ENCODE data around the gene REG4.
A peak's percentile ranks its signal among the peaks of the same experiment; 100 is the strongest.

REG4 gene

DNA sequence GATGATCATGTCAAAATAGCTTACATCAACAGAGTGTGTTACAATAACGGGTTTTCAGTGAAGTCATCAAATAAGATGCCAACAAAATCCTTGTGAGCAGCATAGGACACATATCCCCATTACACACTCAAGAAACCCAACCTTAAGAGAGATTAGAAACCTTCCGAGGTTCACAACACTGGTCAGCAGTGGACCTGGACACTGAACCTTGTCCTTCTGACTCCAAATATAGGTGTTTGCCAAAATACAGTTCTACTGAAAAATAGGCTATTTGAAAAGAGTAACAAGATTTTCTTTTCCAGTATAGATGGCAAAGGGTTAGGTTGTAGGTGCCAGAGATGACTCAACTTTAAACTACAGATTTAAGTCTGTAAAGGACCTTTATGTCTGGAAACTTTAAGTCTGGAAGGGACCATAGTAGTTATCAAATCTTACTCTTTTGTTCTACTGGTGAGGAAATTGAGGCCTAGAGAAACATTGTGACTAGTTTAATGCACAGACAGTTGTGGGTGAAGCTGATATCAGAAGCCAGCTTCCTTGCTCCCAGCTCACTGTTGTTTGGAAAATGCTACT, 811 bp upstream of the REG4 start:
- ChIA-PET POLR2A (no interaction called here), CTCF (interaction anchor here (1.2 to 1.9 kb wide), 2 partner anchors 11 to 14 kb away, joined by 4 to 6 read pairs; no protein-coding TSS in a partner anchor)
- no peak overlapping the region for H3K27ac ChIP-seq (ENCODE audit: insufficient read depth in 1 of 2, low read depth in 1 of 2, low read length in 2 of 2, poor library complexity in 1 of 2, severe bottlenecking in 2 of 2)
- DNase-seq, result no peak
- no peak overlapping the region for H3K4me3 ChIP-seq (ENCODE audit: control insufficient read depth in 1 of 7, extremely low read depth in 1 of 7, insufficient read depth in 4 of 7, low read depth in 2 of 7, low read length in 6 of 7)
- peaks cover 0 to 3% (median 0%) of the 10 kb centered on the region in 4 experiments for H3K4me1 ChIP-seq (ENCODE audit: control extremely low read depth in 1 of 4, control insufficient read depth in 4 of 4, insufficient read depth in 4 of 4, low read length in 3 of 4)
- H3K36me3 ChIP-seq (ENCODE audit: control insufficient read depth in 4 of 4, insufficient read depth in 4 of 4, low read length in 3 of 4), result no peaks in the 10 kb centered on the region
- WGBS (ENCODE audit: insufficient coverage), result 83% methylated on average over 1 of the region's 2 CpGs
- no peaks in the 10 kb centered on the region for H3K9me3 ChIP-seq (ENCODE audit: control extremely low read depth in 1 of 5, control insufficient read depth in 4 of 5, insufficient read depth in 2 of 5, low read depth in 1 of 5, low read length in 4 of 5)
- H3K27me3 ChIP-seq (replicated peaks in 2 of 5; ENCODE audit: control insufficient read depth in 4 of 5, insufficient read depth in 5 of 5, low read length in 4 of 5), result peaks cover 0 to 5% (median 0%) of the 10 kb centered on the region in 5 experiments

DNA sequence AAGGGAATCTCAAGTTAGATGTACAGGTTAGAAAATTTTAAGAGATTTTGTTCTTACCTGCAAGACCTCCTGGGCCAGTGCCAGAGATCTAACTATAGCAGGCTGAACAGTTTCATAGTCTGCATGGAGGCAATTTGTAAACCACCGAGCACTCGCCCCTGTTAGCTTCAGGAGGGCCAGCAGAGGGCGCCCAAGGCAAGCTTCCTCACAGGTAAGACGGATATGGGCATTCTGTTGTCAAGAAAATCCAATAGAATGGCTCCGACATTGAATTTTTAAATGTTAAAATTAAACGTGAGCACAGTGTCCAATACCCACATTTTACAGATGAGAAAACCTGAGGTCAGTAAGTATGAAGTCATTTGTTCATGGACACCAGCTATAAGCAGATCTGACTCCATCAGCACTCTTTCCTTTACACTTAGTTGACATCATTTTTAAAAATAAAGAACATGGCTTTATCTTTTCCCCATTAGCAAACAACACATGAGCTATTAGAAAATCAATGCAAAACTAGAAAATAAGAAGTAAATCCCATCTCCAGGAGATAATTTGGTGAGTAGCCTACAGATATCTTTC, 2.2 kb downstream of the REG4 start:
- Histone ChIP-seq H3K27me3 (replicated peaks in 2 of 5; ENCODE audit: control insufficient read depth in 4 of 5, insufficient read depth in 5 of 5, low read length in 4 of 5) (peaks cover 0 to 5% (median 0%) of the 10 kb centered on the region in 5 experiments), H3K27ac (ENCODE audit: insufficient read depth in 1 of 2, low read depth in 1 of 2, low read length in 2 of 2, poor library complexity in 1 of 2, severe bottlenecking in 2 of 2) (no peak overlapping the region), H3K9me3 (ENCODE audit: control extremely low read depth in 1 of 5, control insufficient read depth in 4 of 5, insufficient read depth in 2 of 5, low read depth in 1 of 5, low read length in 4 of 5) (no peaks in the 10 kb centered on the region), H3K36me3 (ENCODE audit: control insufficient read depth in 4 of 4, insufficient read depth in 4 of 4, low read length in 3 of 4) (no peaks in the 10 kb centered on the region), H3K4me1 (ENCODE audit: control extremely low read depth in 1 of 4, control insufficient read depth in 4 of 4, insufficient read depth in 4 of 4, low read length in 3 of 4) (peaks cover 0 to 3% (median 0%) of the 10 kb centered on the region in 4 experiments), H3K4me3 (ENCODE audit: control insufficient read depth in 1 of 7, extremely low read depth in 1 of 7, insufficient read depth in 4 of 7, low read depth in 2 of 7, low read length in 6 of 7) (peak overlapping the region in 1 of 7 experiments; percentile 35)
- ChIA-PET POLR2A (no interaction called here), CTCF (interaction anchor here (0.8 to 3.2 kb wide), 21 partner anchors 9 to 188 kb away, joined by 3 to 21 read pairs (median 4); no protein-coding TSS in a partner anchor)
- peak; percentile 67 to 83 (median 81) for DNase-seq
- 0% methylated on average over 6 of the region's 6 CpGs for WGBS (ENCODE audit: insufficient coverage)

DNA sequence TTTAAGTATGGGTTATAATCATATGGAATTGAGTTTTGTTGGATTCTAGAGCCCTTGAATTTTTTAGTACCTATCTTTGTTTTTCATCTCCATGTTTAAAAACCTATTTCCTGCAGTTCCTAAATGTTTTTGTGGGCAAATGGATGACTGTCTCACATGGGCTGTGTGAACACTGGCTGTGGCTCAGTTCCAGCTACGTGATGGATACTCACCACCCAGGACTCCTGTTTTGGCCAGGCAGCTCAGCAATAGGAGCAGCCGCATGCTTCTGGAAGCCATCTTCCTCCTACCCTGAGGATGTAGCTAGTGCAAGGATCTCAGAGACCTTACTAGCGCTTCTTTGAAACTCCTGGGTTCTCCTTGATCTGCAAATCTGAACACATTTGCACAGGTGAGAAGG, 2.8 kb downstream of the REG4 start:
- WGBS (ENCODE audit: insufficient coverage), result 60% methylated on average over 2 of the region's 3 CpGs
- Histone ChIP-seq H3K9me3 (ENCODE audit: control extremely low read depth in 1 of 5, control insufficient read depth in 4 of 5, insufficient read depth in 2 of 5, low read depth in 1 of 5, low read length in 4 of 5) (no peaks in the 10 kb centered on the region), H3K27me3 (replicated peaks in 2 of 5; ENCODE audit: control insufficient read depth in 4 of 5, insufficient read depth in 5 of 5, low read length in 4 of 5) (peaks cover 0 to 5% (median 0%) of the 10 kb centered on the region in 5 experiments), H3K27ac (ENCODE audit: insufficient read depth in 1 of 2, low read depth in 1 of 2, low read length in 2 of 2, poor library complexity in 1 of 2, severe bottlenecking in 2 of 2) (no peak overlapping the region), H3K4me3 (ENCODE audit: control insufficient read depth in 1 of 7, extremely low read depth in 1 of 7, insufficient read depth in 4 of 7, low read depth in 2 of 7, low read length in 6 of 7) (no peak overlapping the region), H3K4me1 (ENCODE audit: control extremely low read depth in 1 of 4, control insufficient read depth in 4 of 4, insufficient read depth in 4 of 4, low read length in 3 of 4) (peaks cover 0 to 3% (median 0%) of the 10 kb centered on the region in 4 experiments), H3K36me3 (ENCODE audit: control insufficient read depth in 4 of 4, insufficient read depth in 4 of 4, low read length in 3 of 4) (no peaks in the 10 kb centered on the region)
- ChIA-PET POLR2A (no interaction called here), CTCF (interaction anchor here (0.8 to 3.2 kb wide), 18 partner anchors 10 to 187 kb away, joined by 3 to 21 read pairs (median 4); no protein-coding TSS in a partner anchor)
- DNase-seq, result no peak

DNA sequence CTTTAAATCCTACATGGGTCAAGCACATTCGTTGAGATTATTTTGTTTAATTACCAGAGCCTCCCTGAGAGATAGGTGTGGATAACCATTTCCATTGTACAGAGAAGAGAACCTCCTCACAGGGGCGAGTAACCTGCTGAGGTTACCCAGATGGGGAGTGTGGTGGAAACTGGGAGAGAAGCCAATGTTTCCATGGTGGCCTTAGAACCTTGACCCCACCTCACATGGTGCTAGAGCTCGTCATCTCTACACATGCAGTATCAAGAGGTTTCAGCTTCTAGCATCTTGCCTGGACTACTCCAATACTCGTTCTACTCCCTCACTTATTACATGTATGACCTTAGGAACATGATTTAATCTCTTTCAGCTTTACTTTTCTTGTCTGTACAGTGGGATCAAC, 4.8 kb downstream of the REG4 start:
- Histone ChIP-seq H3K4me3 (ENCODE audit: control insufficient read depth in 1 of 7, extremely low read depth in 1 of 7, insufficient read depth in 4 of 7, low read depth in 2 of 7, low read length in 6 of 7) (no peak overlapping the region), H3K9me3 (ENCODE audit: control extremely low read depth in 1 of 5, control insufficient read depth in 4 of 5, insufficient read depth in 2 of 5, low read depth in 1 of 5, low read length in 4 of 5) (no peaks in the 10 kb centered on the region), H3K27ac (ENCODE audit: insufficient read depth in 1 of 2, low read depth in 1 of 2, low read length in 2 of 2, poor library complexity in 1 of 2, severe bottlenecking in 2 of 2) (no peak overlapping the region), H3K36me3 (ENCODE audit: control insufficient read depth in 4 of 4, insufficient read depth in 4 of 4, low read length in 3 of 4) (no peaks in the 10 kb centered on the region), H3K27me3 (replicated peaks in 2 of 5; ENCODE audit: control insufficient read depth in 4 of 5, insufficient read depth in 5 of 5, low read length in 4 of 5) (peaks cover 0 to 5% (median 0%) of the 10 kb centered on the region in 5 experiments), H3K4me1 (ENCODE audit: control extremely low read depth in 1 of 4, control insufficient read depth in 4 of 4, insufficient read depth in 4 of 4, low read length in 3 of 4) (peaks cover 0 to 3% (median 0%) of the 10 kb centered on the region in 4 experiments)
- whole genome bisulfite sequencing (ENCODE audit: insufficient coverage), result 94% methylated on average over 3 of the region's 4 CpGs
- ChIA-PET CTCF (interaction anchor here (1.1 to 3.2 kb wide), 8 partner anchors 9 to 162 kb away, joined by 3 to 21 read pairs (median 4); no protein-coding TSS in a partner anchor), POLR2A (no interaction called here)
- DNase-seq, result no peak

DNA sequence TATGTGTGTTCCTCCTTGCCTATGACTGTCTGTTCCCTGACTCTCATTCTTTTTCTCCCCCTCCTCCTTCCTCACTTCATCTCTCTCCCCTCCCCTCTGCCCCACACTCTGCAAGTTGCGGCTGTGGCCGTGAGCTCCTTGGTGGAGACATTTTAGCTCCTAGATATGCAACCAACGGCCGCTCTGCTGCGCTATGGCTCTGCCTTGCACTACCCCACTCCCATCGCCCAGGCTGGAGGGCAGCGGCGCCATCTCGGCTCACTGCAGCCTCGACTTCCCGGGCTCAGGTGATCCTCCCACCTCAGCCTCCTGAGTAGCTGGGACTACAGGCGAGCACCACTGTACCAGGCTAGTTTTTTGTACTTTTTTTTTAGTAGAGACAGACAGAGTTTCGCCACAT, 5.5 kb downstream of the REG4 start:
- CTCF ChIA-PET, result interaction anchor here (0.9 to 1.4 kb wide), 2 partner anchors 10 to 19 kb away, joined by 3 read pairs; no protein-coding TSS in a partner anchor

DNA sequence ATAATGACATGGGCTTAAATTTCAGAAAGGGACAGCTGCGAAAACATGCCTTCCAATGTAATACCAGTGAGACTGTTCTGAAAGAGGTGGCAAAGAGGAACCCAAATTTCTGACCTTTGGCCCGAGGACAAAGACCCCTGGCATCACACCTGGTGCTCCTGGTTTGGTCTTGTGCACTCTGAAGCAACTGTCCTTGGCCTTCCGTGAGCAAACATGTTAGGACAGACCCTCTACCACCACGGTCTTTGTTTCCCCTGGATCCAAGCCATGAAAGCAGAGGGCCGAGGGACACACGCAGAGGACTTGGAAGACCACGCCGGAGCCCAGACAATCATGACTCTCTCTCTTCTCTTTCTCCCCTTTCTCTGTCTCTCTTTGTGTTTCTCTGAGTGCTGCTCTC, 6.0 kb downstream of the REG4 start:
- H3K4me1 ChIP-seq (ENCODE audit: control extremely low read depth in 1 of 4, control insufficient read depth in 4 of 4, insufficient read depth in 4 of 4, low read length in 3 of 4), result peaks cover 0 to 3% (median 0%) of the 10 kb centered on the region in 4 experiments
- no peak overlapping the region for H3K4me3 ChIP-seq (ENCODE audit: control insufficient read depth in 1 of 7, extremely low read depth in 1 of 7, insufficient read depth in 4 of 7, low read depth in 2 of 7, low read length in 6 of 7)
- H3K27ac ChIP-seq (ENCODE audit: insufficient read depth in 1 of 2, low read depth in 1 of 2, low read length in 2 of 2, poor library complexity in 1 of 2, severe bottlenecking in 2 of 2), result no peak overlapping the region
- DNase-seq, result no peak
- ChIA-PET CTCF (interaction anchor here (0.9 to 1.7 kb wide), 2 partner anchors 10 to 22 kb away, joined by 3 read pairs; no protein-coding TSS in a partner anchor), POLR2A (no interaction called here)
- H3K9me3 ChIP-seq (ENCODE audit: control extremely low read depth in 1 of 5, control insufficient read depth in 4 of 5, insufficient read depth in 2 of 5, low read depth in 1 of 5, low read length in 4 of 5), result no peaks in the 10 kb centered on the region
- peaks cover 0 to 5% (median 0%) of the 10 kb centered on the region in 5 experiments for H3K27me3 ChIP-seq (replicated peaks in 2 of 5; ENCODE audit: control insufficient read depth in 4 of 5, insufficient read depth in 5 of 5, low read length in 4 of 5)
- no peaks in the 10 kb centered on the region for H3K36me3 ChIP-seq (ENCODE audit: control insufficient read depth in 4 of 4, insufficient read depth in 4 of 4, low read length in 3 of 4)
- WGBS (ENCODE audit: insufficient coverage), result 96% methylated on average over 8 of the region's 8 CpGs

More for the DNA sequence above, 5.5 kb downstream of the REG4 start:
- H3K4me3 ChIP-seq (ENCODE audit: control insufficient read depth in 1 of 7, extremely low read depth in 1 of 7, insufficient read depth in 4 of 7, low read depth in 2 of 7, low read length in 6 of 7), result no peak overlapping the region
- H3K27me3 ChIP-seq (replicated peaks in 2 of 5; ENCODE audit: control insufficient read depth in 4 of 5, insufficient read depth in 5 of 5, low read length in 4 of 5), result peaks cover 0 to 5% (median 0%) of the 10 kb centered on the region in 5 experiments
- POLR2A ChIA-PET, result no interaction called here
- no peak for DNase-seq
- no peak overlapping the region for H3K27ac ChIP-seq (ENCODE audit: insufficient read depth in 1 of 2, low read depth in 1 of 2, low read length in 2 of 2, poor library complexity in 1 of 2, severe bottlenecking in 2 of 2)
- no peaks in the 10 kb centered on the region for H3K9me3 ChIP-seq (ENCODE audit: control extremely low read depth in 1 of 5, control insufficient read depth in 4 of 5, insufficient read depth in 2 of 5, low read depth in 1 of 5, low read length in 4 of 5)
- no peaks in the 10 kb centered on the region for H3K36me3 ChIP-seq (ENCODE audit: control insufficient read depth in 4 of 4, insufficient read depth in 4 of 4, low read length in 3 of 4)
- WGBS (ENCODE audit: insufficient coverage), result 98% methylated on average over 13 of the region's 13 CpGs
- peaks cover 0 to 3% (median 0%) of the 10 kb centered on the region in 4 experiments for H3K4me1 ChIP-seq (ENCODE audit: control extremely low read depth in 1 of 4, control insufficient read depth in 4 of 4, insufficient read depth in 4 of 4, low read length in 3 of 4)
